WI38 (cell line): ENCODE results near the gene ZNF628.

Source experiments
- H3K4me3 ChIP-seq: 2 replicates; pipeline ENCODE4 v1.5.1; 2011; ENCODE audit warnings: low read depth, mild to moderate bottlenecking, control low read depth, low read length
- CTCF ChIP-seq: IDR thresholded peaks from 2 replicates; pipeline ENCODE4 v1.5.1; 2012; ENCODE audit warnings: low read depth, mild to moderate bottlenecking, control low read depth, low read length

The ZNF628 gene

GRCh38 chr19:55437410-55437809 lies 39.0 kb upstream of the ZNF628 start:
- no peak overlapping the region for H3K4me3 ChIP-seq
- TF ChIP-seq CTCF = no peak

GRCh38 chr19:55439052-55439451 lies 37.4 kb upstream of the ZNF628 start:
- H3K4me3 ChIP-seq = no peak overlapping the region
- no peak for TF ChIP-seq CTCF

GRCh38 chr19:55440411-55441105 lies 35.9 kb upstream of the ZNF628 start:
- TF ChIP-seq CTCF = no peak
- no peak overlapping the region for H3K4me3 ChIP-seq

GRCh38 chr19:55441319-55441691 lies 35.1 kb upstream of the ZNF628 start:
- TF ChIP-seq CTCF = no peak
- no peak overlapping the region for H3K4me3 ChIP-seq

- no peak overlapping the region for H3K4me3 ChIP-seq
- no peak for TF ChIP-seq CTCF
Measured at GRCh38 chr19:55441692-55442321, 34.6 kb upstream of the ZNF628 start.

- no peak for TF ChIP-seq CTCF
- no peak overlapping the region for H3K4me3 ChIP-seq
Measured at GRCh38 chr19:55442372-55442961, 34.0 kb upstream of the ZNF628 start.

- H3K4me3 ChIP-seq = no peak within 1 kb of the TSS
- TF ChIP-seq CTCF = no peak
Measured at GRCh38 chr19:55443045-55443823, 33.2 kb upstream of the ZNF628 start, which contains the start of gene SHISA7. Gene SHISA7, minus strand, starts transcription at chr19:55443300. Its CDS starts 437 bp downstream, at chr19:55442863.
